Stimulated activated naive CD8-positive, alpha-beta T cell treated with anti-CD3 and anti-CD28 coated beads, Interleukin-15, Interleukin-2, amounts not matched to agents 100 ng/mL and 50 ng/mL, for 24 hours (primary cell): ENCODE data around the gene SH3RF3.

Experiments used
- H3K27ac Mint-ChIP-seq: one replicate; pipeline ENCODE4 v1.8.0; 2021; ENCODE audit warnings: mild to moderate bottlenecking, mixed read lengths
- H3K27me3 Mint-ChIP-seq: one replicate; pipeline ENCODE4 v1.8.0; 2021; ENCODE audit warnings: mixed read lengths
- H3K36me3 Mint-ChIP-seq: one replicate; pipeline ENCODE4 v1.8.0; 2021; ENCODE audit warnings: low read depth, mixed read lengths
- H3K4me1 Mint-ChIP-seq: one replicate; pipeline ENCODE4 v1.8.0; 2021; ENCODE audit warnings: low read depth, mixed read lengths
- H3K4me3 Mint-ChIP-seq: one replicate; pipeline ENCODE4 v1.8.0; 2021; ENCODE audit warnings: mild to moderate bottlenecking, mixed read lengths
- H3K9me3 Mint-ChIP-seq: one replicate; pipeline ENCODE4 v1.8.0; 2021; ENCODE audit warnings: mixed read lengths

Gene SH3RF3

GRCh38 chr2:109409321-109410038, 280.5 kb downstream of the SH3RF3 start:
- Mint-ChIP-seq H3K27me3 (no peaks in the 10 kb centered on the region), H3K27ac (no peak overlapping the region), H3K9me3 (no peaks in the 10 kb centered on the region), H3K4me1 (peaks cover 7% of the 10 kb centered on the region), H3K4me3 (no peak overlapping the region), H3K36me3 (no peaks in the 10 kb centered on the region)

- no peaks in the 10 kb centered on the region for H3K9me3 Mint-ChIP-seq
- no peaks in the 10 kb centered on the region for H3K36me3 Mint-ChIP-seq
- H3K27me3 Mint-ChIP-seq, result no peaks in the 10 kb centered on the region
- no peak overlapping the region for H3K4me3 Mint-ChIP-seq
- no peak overlapping the region for H3K27ac Mint-ChIP-seq
- peaks cover 4% of the 10 kb centered on the region for H3K4me1 Mint-ChIP-seq
Observed at GRCh38 chr2:109410039-109410815, 281.2 kb downstream of the SH3RF3 start.

DNA sequence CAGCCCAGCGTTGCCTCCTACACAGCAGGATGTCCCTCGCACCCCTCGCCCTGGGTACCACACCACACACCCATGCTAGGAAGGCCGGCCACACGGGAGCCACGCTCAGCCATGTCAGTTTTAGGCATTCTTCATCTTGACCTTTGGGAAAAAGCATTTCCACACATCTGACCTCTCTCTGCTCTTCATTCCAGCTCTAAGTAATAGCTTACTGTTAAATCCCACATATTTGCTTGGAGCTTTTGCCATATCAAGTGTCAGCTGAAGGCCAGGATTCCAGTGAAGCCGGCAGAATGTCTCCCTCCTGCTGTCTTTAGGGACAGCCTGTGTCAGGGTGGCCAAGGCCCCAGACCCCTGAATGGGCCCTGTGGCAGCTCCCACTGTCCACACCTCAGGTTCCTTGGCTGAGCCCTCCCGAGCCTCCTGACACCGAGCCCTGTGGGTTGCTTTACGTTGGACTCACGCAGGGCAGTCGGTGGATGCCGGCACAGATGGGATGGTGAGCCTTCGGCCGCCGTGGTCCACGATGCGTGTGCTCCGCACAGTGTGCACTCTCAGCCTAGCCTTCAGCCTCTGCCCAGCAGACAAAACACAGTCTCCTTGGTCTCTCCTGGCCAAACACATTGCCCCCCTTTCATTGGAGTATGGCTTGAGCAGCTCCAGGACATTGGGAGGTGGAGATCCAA, 282.8 kb downstream of the SH3RF3 start:
- Mint-ChIP-seq H3K27ac (no peak overlapping the region), H3K4me1 (no peaks in the 10 kb centered on the region), H3K36me3 (no peaks in the 10 kb centered on the region), H3K27me3 (no peaks in the 10 kb centered on the region), H3K4me3 (no peak overlapping the region), H3K9me3 (no peaks in the 10 kb centered on the region)

DNA sequence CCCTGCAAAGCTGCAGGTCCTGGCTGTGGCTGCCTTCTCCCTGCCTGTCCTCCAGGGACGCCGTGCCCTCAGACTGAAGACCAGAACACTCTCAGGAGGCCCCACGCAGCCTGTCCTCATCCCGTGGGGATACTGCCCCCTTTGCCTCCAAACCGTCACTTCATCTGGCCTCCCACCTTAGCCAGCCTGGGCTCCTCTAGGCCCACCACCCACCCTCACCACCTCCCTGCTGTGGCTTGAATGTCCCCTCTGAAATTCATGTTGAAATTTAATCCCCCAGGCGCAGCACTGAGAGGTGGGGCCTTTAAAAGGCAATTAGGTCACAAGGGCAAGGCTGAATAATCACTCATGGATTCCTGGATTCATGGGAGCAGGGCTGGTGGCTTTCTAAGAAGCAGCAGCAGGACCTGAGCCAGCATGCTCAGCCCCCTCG, 286.6 kb downstream of the SH3RF3 start:
- H3K27ac Mint-ChIP-seq, result no peak overlapping the region
- no peaks in the 10 kb centered on the region for H3K27me3 Mint-ChIP-seq
- no peak overlapping the region for H3K4me3 Mint-ChIP-seq
- H3K4me1 Mint-ChIP-seq, result no peaks in the 10 kb centered on the region
- H3K9me3 Mint-ChIP-seq, result no peaks in the 10 kb centered on the region
- no peaks in the 10 kb centered on the region for H3K36me3 Mint-ChIP-seq

GRCh38 chr2:109417701-109418335, 288.8 kb downstream of the SH3RF3 start:
- H3K27me3 Mint-ChIP-seq, result no peaks in the 10 kb centered on the region

GRCh38 chr2:109418716-109419115, 289.7 kb downstream of the SH3RF3 start:
- H3K4me3 Mint-ChIP-seq, result no peak overlapping the region
- H3K9me3 Mint-ChIP-seq, result no peaks in the 10 kb centered on the region
- no peaks in the 10 kb centered on the region for H3K4me1 Mint-ChIP-seq
- no peak overlapping the region for H3K27ac Mint-ChIP-seq
- no peaks in the 10 kb centered on the region for H3K36me3 Mint-ChIP-seq
- H3K27me3 Mint-ChIP-seq, result no peaks in the 10 kb centered on the region

More at GRCh38 chr2:109417701-109418335, 288.8 kb downstream of the SH3RF3 start:
- Mint-ChIP-seq H3K27ac (no peak overlapping the region), H3K4me1 (no peaks in the 10 kb centered on the region), H3K9me3 (no peaks in the 10 kb centered on the region), H3K36me3 (no peaks in the 10 kb centered on the region), H3K4me3 (no peak overlapping the region)

DNA sequence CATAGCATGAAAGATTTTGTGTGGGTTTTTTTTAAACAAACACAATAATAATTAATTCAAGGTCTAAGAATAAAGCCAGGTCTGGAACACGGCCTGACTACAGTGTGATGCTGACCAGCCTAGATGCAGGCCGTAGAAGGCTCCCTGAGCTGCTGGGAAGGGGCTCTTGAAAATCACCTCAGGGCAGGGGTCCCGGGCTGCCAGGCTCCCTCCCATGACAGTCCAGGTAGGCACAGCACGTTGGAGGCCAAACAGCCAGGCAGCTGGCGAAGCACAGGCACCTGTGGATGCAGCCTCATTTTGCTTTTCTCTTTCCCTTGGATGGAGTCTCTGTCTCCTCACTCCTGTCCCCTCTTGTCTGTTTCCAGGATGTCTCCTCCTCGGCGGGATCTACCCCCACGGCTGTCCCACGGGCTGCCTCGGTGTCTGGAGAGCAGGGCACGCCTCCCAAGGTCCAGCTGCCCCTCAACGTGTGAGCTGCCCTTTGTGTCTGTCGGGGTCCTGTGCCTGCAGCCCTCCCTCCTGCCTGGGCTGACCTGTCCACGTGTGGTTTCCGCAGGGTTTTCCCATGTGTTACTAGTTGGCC, 290.3 kb downstream of the SH3RF3 start:
- H3K36me3 Mint-ChIP-seq, result no peaks in the 10 kb centered on the region
- H3K4me3 Mint-ChIP-seq, result no peak overlapping the region
- H3K9me3 Mint-ChIP-seq, result no peaks in the 10 kb centered on the region
- no peaks in the 10 kb centered on the region for H3K4me1 Mint-ChIP-seq
- H3K27ac Mint-ChIP-seq, result no peak overlapping the region
- H3K27me3 Mint-ChIP-seq, result no peaks in the 10 kb centered on the region

DNA sequence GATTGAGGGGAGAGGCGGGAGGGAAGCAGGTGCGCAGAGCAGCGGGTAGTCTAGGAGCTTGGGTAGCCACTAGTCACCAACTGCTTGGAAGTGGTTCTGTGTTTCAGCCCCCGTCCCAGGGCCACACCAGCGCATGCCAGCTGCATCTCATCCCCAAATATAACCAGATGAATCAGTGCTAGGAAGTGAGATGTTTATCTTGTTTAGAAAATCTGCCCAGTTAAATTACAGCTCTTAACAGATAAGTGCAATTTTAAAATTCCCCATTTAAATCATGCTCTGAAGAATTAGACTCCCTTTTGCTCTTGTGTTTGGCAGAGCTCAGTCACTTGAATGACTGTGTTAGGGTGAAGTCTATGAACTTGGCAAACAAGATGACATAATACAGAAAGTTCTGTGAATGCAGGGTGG, 291.0 kb downstream of the SH3RF3 start:
- Mint-ChIP-seq H3K4me1 (no peaks in the 10 kb centered on the region), H3K9me3 (no peaks in the 10 kb centered on the region), H3K27ac (no peak overlapping the region), H3K4me3 (no peak overlapping the region), H3K27me3 (no peaks in the 10 kb centered on the region), H3K36me3 (no peaks in the 10 kb centered on the region)

- Mint-ChIP-seq H3K36me3 (no peaks in the 10 kb centered on the region), H3K27ac (no peak overlapping the region), H3K4me1 (no peaks in the 10 kb centered on the region), H3K9me3 (no peaks in the 10 kb centered on the region), H3K4me3 (no peak overlapping the region), H3K27me3 (no peaks in the 10 kb centered on the region)
Observed at GRCh38 chr2:109421101-109421500, 292.1 kb downstream of the SH3RF3 start.

DNA sequence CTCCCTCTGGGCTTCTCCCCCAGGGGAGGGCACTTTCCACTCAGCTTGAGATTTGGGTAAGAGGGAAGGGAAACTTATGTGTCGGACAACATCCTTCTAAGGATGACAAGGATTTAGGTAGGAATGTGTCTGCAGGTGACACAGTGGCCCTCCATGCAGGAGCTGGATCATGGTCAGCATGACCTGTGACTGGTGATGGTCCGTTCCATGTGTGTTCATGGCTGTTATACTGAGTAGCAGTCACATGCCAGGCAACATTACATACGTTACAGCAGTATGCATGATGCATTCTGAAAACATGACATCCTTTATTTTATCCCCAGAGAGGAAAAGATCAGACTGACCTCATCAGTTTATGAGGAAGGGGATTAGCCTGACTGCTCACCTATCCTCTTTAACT, 292.6 kb downstream of the SH3RF3 start:
- no peaks in the 10 kb centered on the region for H3K36me3 Mint-ChIP-seq

GRCh38 chr2:109422071-109422757, 293.2 kb downstream of the SH3RF3 start:
- Mint-ChIP-seq H3K4me3 (no peak overlapping the region), H3K9me3 (no peaks in the 10 kb centered on the region), H3K27ac (no peak overlapping the region), H3K27me3 (no peaks in the 10 kb centered on the region), H3K36me3 (no peaks in the 10 kb centered on the region), H3K4me1 (no peaks in the 10 kb centered on the region)

More for the DNA sequence above, 292.6 kb downstream of the SH3RF3 start:
- no peaks in the 10 kb centered on the region for H3K9me3 Mint-ChIP-seq
- H3K4me1 Mint-ChIP-seq, result no peaks in the 10 kb centered on the region
- H3K27ac Mint-ChIP-seq, result no peak overlapping the region
- H3K27me3 Mint-ChIP-seq, result no peaks in the 10 kb centered on the region
- no peak overlapping the region for H3K4me3 Mint-ChIP-seq

DNA sequence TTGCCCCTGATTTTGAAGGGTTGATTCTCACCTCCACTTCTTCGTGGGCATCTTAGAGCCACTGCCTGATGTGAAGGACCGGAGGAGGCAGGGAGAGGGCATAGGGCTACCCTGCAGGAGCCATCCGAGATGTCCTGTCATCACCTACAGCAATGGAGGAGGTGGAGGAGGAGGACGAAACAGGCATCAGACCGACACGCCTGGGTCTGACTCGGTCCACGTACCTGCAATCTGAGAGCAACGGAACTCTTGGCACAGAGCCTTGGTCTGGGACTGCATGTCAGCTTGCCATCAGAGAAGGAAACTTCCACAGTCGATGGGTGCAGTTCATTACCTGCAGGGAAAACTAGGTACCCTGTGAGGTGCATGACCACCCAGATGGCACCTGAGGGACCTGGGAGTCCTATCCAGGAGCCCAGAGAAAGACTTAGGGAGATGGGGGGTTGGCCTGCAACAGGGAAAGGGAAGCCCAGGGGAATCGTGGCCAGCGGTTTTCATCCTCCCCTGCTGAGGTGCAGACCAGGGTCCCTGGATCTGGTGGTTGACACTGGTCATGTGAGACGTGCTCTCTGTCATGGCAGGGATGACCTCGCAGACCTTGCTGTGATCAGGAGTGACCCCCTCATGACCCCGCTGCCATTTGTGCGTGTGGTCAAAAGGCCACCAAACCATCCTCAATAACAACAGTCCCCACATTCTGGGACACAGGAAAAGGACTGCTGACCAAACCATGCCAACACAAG, 293.9 kb downstream of the SH3RF3 start:
- Mint-ChIP-seq H3K36me3 (no peaks in the 10 kb centered on the region), H3K4me3 (no peak overlapping the region), H3K9me3 (no peaks in the 10 kb centered on the region), H3K27ac (no peak overlapping the region), H3K27me3 (no peaks in the 10 kb centered on the region), H3K4me1 (no peaks in the 10 kb centered on the region)

DNA sequence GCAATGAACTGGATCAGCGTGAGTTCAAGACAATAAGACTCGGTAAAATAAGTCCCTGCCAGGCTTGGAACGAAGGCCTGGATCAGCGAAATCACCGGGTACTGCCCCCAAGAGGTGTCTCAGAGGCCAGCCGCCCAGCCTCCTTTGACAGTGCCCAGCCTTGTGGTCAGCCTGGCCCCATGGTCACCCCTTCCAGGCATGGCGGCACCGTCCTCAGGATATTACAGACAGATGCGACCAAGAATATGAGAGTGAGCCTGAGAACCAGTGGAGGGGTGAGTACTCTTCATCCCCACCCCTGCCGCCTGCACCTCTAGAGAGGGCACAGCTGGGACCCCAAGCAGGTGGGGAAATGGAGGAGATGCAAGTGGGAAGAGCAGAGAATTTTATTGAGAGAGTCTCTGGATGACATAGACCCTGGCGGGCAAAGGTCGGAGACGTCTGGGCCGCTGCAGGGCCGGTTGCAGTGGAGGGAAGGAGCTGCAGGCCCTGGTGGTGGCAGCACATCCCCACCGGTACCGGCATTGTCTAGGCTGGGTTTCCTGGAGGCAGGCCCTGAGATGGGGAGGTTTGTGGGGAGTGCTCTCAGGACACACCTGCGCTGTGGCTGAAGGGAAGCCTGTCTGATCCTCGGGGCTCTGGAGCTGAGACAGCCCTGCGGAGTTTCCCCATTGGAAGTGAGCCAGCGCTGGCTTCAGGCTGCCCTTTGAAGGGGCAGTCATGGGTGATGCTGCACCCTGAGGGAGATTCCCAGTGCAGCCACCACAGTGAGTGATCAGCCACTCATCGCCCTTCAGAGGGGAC, 294.8 kb downstream of the SH3RF3 start:
- Mint-ChIP-seq H3K27me3 (no peaks in the 10 kb centered on the region), H3K9me3 (no peaks in the 10 kb centered on the region), H3K27ac (no peak overlapping the region), H3K4me3 (no peak overlapping the region), H3K36me3 (no peaks in the 10 kb centered on the region), H3K4me1 (no peaks in the 10 kb centered on the region)
